NCI-H146 treated with DMSO at 0.1 percent for 48 hours (cell line): ENCODE data around the gene FNTB.

Source experiments
- DNase-seq: peaks from one replicate; lab custom pipeline; 2025; ENCODE audit not compliant: unreplicated experiment; lab: John Stamatoyannopoulos, UW

FNTB gene

DNA sequence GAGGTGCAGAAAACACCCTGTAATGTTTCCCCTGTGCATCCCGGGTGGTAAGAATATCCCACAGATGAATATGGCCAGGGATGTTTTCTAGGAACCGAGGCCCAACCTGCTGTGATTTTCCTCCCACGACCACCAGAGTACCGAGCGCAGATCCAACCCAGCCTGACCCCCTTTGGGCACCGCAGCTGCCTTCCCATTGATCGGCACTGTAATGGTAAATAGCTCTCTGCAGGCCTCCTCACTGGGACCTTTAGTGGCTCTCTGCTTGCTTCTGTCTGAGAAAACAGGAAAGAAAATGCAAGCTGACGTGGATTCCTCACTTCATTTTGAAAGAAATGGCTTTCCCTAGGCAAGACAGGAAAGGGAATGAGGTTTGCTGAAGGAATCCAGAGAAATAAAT, 12.1 kb upstream of the FNTB start:
- no peak for DNase-seq

- no peak for DNase-seq
Measured at GRCh38 chr14:64979336-64980074, 7.2 kb upstream of the FNTB start.

GRCh38 chr14:64983439-64984310, 3.0 kb upstream of the FNTB start:
- no peak for DNase-seq

DNA sequence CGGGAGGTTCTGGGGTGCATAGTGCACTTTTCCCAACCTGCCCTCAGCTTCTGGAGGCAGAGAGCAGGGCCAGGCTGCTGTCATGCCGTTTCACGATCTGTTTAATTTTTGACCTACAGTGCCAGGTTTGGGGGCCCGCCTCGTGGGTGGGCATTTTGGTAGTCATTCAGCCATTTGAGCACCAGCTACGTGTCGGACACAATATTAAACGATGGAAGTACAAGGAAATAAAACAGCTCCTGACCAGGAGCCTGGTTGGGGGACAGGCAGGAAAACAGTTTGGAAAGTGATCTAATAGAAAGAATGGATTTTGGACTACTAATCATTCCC, 708 bp downstream of the FNTB start:
- DNase-seq: no peak

- no peak for DNase-seq
Measured at GRCh38 chr14:64990296-64990695, 3.6 kb downstream of the FNTB start.

DNA sequence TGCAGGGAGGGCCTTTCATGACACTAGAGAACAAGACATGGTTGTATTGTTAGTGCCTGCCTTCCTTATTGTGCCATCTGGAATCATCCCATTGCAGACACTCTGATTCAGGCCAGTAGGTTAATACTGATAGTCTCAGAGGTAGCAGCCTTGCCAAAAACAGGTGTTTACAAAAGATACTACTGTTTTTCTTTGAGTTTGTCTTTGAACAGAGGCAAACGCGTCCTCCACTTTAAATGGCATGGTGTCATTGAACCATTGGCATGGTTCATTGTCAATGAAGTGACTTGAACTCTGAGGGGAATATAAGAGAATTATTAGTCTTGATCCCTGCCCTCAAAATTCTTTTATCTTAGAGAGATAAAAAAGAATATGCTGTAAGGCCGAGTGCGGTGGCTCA, 4.2 kb downstream of the FNTB start:
- DNase-seq: no peak

DNA sequence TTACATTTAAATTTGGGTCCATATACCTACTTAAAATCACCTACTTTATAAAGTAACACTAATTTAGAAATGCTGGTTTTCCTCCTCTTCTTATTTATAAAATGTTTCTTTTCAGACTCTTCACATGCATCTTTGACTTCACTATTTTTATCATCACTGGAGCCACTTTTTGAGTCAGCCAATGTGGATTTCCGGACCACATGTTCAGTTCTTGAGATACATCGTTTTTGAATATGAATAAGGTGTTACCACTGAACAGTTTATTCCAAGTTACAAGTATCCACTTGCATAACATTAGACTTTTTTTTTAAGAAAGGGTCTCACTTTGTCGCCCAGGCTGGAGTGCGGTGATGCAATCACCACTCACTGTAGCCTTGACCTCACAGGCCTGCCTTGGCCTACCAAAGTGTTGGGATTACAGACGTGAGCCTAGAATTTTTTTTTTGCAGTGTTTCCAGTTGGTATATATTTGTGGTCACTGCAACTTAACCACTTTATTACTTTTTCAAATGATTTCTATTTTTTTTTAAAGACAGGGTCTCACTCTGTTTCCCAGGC, 5.7 kb downstream of the FNTB start:
- no peak for DNase-seq

- no peak for DNase-seq
Measured at GRCh38 chr14:64993266-64993930, 6.7 kb downstream of the FNTB start.

DNA sequence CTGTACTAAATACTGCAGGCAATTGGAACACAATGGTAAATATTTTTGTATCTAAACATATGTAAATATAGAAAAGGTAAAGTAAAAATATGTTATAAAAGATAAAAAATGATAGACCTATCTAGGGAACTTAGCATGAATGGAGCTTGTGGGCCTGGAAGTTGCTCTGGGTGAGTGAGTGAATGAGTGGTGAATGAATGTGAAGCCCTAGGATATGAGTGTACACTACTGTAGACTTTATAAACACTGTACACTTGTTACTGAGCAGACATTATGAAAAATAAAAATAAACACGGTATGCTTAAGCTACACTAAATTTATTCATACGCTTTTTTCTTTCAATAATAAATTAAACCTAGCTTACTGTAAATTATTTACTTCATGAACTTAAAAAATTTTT, 7.8 kb downstream of the FNTB start:
- no peak for DNase-seq

DNA sequence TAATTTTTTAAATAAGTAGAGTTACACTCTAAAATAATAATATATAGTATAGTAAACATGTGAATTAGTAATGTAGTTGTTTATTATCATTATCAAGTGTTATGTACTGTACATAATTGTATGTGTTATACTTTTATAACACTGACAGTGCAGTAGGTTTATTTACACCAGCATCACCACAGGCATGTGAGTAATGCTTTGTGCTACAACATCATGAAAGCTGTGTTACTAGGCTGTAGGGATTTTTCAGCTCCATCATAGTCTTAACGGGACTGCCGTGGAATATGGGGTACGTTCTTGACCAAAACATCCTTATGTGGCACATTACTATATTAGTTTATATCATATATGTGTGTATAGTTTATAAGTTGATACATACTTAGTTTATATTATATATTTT, 8.6 kb downstream of the FNTB start:
- DNase-seq: no peak

- no peak for DNase-seq
Measured at GRCh38 chr14:64997108-64997794, 10.6 kb downstream of the FNTB start.

GRCh38 chr14:64998455-64998931, 11.8 kb downstream of the FNTB start:
- no peak for DNase-seq

DNA sequence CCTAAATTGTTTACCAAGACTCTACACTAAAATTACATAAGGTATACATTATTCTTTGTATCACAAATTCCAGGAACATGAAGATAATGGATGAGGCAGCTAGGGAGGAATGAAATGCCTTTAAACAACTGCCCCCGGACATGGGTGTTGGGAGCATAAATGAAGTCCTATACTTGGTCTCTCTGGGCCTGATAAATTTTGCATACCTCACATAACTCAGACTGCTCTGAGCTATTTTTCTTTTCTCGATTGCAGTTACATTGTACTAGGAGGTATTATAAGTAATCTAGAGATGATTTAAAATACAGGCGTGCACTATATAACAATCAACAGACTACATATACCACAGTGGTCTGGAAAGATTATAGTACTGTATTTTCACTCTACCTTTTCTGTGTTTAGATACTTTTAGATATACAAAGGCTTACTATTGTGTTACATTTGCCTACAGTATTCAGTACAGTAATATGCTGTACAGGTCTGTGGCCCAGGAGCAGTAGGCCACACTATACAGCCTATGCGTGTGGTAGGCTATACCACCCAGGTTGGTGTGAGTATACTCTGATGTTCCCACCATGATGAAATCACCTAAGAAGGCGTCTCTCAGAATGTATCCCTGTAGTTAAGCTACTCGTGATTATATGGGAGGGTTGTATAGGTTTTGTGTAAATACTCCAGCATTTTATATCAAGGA, 14.3 kb downstream of the FNTB start:
- DNase-seq: no peak

- DNase-seq: no peak
Measured at GRCh38 chr14:65001723-65002122, 15.0 kb downstream of the FNTB start.

- DNase-seq: no peak
Measured at GRCh38 chr14:65002586-65003210, 16.0 kb downstream of the FNTB start.

- DNase-seq: no peak
Measured at GRCh38 chr14:65003394-65003793, 16.7 kb downstream of the FNTB start.

DNA sequence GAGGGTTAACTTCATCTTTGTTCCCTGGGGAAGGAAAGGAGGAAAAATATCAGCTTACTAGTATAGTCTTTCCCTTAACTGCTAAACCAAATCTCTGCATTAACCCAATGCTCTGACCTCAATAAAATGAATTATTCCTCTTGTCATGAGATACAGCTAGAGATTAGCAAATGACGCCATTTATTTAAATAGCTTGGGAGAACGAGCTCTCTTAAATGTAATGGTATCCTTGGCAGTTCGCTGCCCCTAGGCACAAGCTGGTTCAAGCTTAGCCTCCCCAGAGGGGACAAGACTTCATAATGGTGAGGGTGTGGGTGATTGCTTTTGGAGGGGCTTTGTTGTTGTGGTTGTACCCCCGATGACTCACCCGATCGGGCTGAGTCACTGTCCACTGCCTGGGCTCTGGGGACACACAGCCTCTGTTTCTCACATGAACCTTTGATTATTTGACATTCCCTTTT, 19.6 kb downstream of the FNTB start:
- DNase-seq: no peak

DNA sequence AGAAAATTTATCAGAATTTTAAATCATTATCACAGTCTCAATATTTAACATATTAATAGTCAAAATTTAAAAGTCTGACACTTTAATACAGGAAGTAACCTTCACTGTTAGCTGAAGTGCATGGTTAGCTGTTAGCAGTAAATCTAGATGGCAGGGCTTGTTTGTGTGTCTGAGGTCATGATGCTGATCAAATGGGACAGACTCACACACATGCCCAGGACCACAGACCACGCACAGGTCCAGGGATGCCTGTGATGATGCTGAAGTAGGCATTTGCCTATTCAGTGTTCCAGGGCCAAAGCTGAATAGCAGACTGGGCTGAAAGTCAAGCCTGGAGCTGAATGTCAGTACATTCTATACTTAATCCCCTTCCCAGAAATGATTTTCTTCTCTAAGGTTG, 20.5 kb downstream of the FNTB start:
- DNase-seq: no peak

GRCh38 chr14:65010211-65010931, 23.7 kb downstream of the FNTB start:
- DNase-seq: no peak
